HG03457 (cell line): ENCODE measurements around the gene MRRF.
"Not testable (repeated sequence)": the region's sequence is repeated elsewhere in the genome, so short reads cannot be mapped to it uniquely, and the experiment has no call there.

Source experiments
- ATAC-seq: cut with Tn5 transposase; IDR thresholded peaks from one replicate; pipeline ENCODE4 v1.9.1; 2021; ENCODE audit warnings: moderate number of reproducible peaks; ENCODE audit not compliant: unreplicated experiment

MRRF gene

GRCh38 chr9:122274055-122274454 lies 9.4 kb downstream of the MRRF start:
- ATAC-seq, result no peak

- ATAC-seq, result no peak
Observed at GRCh38 chr9:122276096-122276495, 11.4 kb downstream of the MRRF start.

GRCh38 chr9:122277285-122277897 lies 12.7 kb downstream of the MRRF start:
- no peak for ATAC-seq

GRCh38 chr9:122281368-122281767 lies 16.7 kb downstream of the MRRF start:
- ATAC-seq, result no peak

- no peak for ATAC-seq
Observed at GRCh38 chr9:122286764-122287163, 22.1 kb downstream of the MRRF start.

GRCh38 chr9:122287214-122287720 lies 22.6 kb downstream of the MRRF start:
- no peak for ATAC-seq

- no peak for ATAC-seq
Observed at GRCh38 chr9:122291458-122291857, 26.8 kb downstream of the MRRF start.

GRCh38 chr9:122294531-122294930 lies 29.8 kb downstream of the MRRF start:
- no peak for ATAC-seq

GRCh38 chr9:122297512-122297911 lies 32.8 kb downstream of the MRRF start:
- ATAC-seq, result no peak

GRCh38 chr9:122302237-122303093 lies 37.8 kb downstream of the MRRF start:
- no peak for ATAC-seq

- ATAC-seq, result no peak
Observed at GRCh38 chr9:122307061-122307460, 42.4 kb downstream of the MRRF start.

GRCh38 chr9:122307925-122308324 lies 43.2 kb downstream of the MRRF start:
- no peak for ATAC-seq

- ATAC-seq, result no peak
Observed at GRCh38 chr9:122309861-122310260, 45.2 kb downstream of the MRRF start.

- no peak for ATAC-seq
Observed at GRCh38 chr9:122314165-122314564, 49.5 kb downstream of the MRRF start.

GRCh38 chr9:122315534-122315933 lies 50.9 kb downstream of the MRRF start:
- ATAC-seq, result no peak

- ATAC-seq, result no peak
Observed at GRCh38 chr9:122318284-122318683, 53.6 kb downstream of the MRRF start.

- ATAC-seq, result no peak
Observed at GRCh38 chr9:122320413-122320881, 55.8 kb downstream of the MRRF start.

GRCh38 chr9:122322553-122322952 lies 57.9 kb downstream of the MRRF start:
- no peak for ATAC-seq

GRCh38 chr9:122324665-122325064 lies 60.0 kb downstream of the MRRF start:
- ATAC-seq, result not testable (repeated sequence)

GRCh38 chr9:122325124-122325523 lies 60.4 kb downstream of the MRRF start:
- no peak for ATAC-seq

GRCh38 chr9:122327175-122327574 lies 62.5 kb downstream of the MRRF start:
- ATAC-seq, result no peak

- ATAC-seq, result no peak
Observed at GRCh38 chr9:122329597-122329996, 64.9 kb downstream of the MRRF start.
